Urinary bladder (tissue), 4 donors: ENCODE measurements around the gene DNTT. TPM values are rescaled to one million over a fixed set of nuclear protein-coding genes. Genes with fewer than 3 reads are reported as not detected.
"Not testable (repeated sequence)": the region's sequence is repeated elsewhere in the genome, so short reads cannot be mapped to it uniquely, and the experiment has no call there.

ENCODE experiments used
- DNase-seq: peaks from one replicate; pipeline ENCODE4 v3.0.0-alpha.2; 2015; ENCODE audit errors: extremely low spot score
- H3K27ac ChIP-seq: one replicate; pipeline ENCODE4 v1.5.1; 2013; ENCODE audit warnings: low read depth, mild to moderate bottlenecking, moderate library complexity
- H3K36me3 ChIP-seq: one replicate; pipeline ENCODE4 v1.6.1; 2013; ENCODE audit warnings: mild to moderate bottlenecking, moderate library complexity; ENCODE audit not compliant: insufficient read depth
- H3K4me1 ChIP-seq: one replicate; pipeline ENCODE4 v1.6.1; 2013; ENCODE audit warnings: mild to moderate bottlenecking, moderate library complexity; ENCODE audit not compliant: insufficient read depth
- H3K4me3 ChIP-seq: one replicate; pipeline ENCODE4 v1.5.1; 2013; ENCODE audit warnings: low read depth, low read length
- WGBS: extraction: QIAGEN DNeasy Blood & Tissue Kit; methylation state at CpG from one replicate; pipeline ENCODE4 v1.1.7; 2013; 5-methylcytosine and 5-hydroxymethylcytosine counted together
- polyA plus RNA-seq: library from polyadenylated mRNA; stranded (reverse); fragments of 200-250 nt; gene quantifications from one replicate; pipeline ENCODE4 v1.2.3, GENCODE V29; 2013
- total RNA-seq: library from RNA; depleted of rRNA; stranded (reverse); fragments of >200 nt; gene quantifications from one replicate; pipeline ENCODE4 v1.2.3, GENCODE V29; 2014
- donor health status: healthy with polysubstance abuse.
- donor health status: healthy.

DNTT gene
- total and polyA plus RNA-seq, 2 donors = not detected

DNA sequence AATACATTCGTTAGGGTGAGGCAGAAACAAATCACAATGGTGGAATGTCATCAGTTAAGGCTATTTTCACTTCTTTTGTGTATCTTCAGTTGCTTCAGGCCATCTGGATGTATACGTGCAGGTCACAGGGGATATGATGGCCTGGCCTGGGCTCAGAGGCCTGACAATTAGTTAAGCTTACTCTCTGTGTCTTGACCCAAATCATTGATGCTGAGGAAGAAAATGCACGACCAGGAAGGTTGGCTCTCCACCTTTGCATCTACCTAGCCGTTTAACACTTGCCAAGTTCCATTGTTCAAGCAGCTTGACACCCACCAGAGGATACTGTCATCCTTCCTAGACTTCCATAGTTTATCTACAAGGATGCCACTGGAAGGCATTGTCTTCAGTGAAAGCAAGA, 4.6 kb downstream of the DNTT start:
- DNase-seq, H3K36me3 ChIP-seq, H3K4me3 ChIP-seq, H3K4me1 ChIP-seq, H3K27ac ChIP-seq: not testable (repeated sequence)
- WGBS = 70% methylated on average over 4 of the region's 4 CpGs

DNA sequence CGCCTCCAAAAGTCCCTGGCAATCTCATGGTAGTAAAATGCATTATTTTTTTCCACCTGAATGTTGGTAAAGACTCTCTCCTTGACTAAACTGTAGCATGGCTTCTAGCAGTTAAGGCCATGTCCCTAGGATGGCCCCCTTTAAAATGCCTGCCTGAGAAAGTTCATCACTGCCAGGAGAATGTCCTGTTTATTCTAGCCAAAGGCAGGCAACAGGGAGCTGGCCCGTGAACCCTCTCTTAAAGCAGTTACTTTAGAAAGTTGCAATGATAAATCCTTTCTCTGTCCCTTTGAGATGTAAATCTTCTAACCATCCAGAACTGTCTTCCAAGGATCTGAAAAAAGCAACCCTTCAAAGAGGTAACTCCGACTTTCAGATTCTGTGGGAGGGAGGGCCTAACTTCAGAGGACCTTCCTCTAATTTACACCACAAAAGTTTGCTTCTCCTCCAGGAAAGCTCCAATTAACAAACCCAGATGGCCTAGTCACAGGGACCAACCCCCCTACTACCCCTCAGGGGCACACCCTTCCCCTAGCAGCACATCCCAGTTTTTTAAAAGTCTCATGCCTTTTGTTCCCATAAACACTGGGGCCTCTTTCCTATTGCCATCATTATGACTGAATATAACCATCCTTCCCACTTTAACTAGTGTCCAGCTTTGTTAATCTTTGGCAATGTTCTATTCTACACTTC, 5.5 kb downstream of the DNTT start:
- 29% methylated on average over 3 of the region's 3 CpGs for whole genome bisulfite sequencing
- no peaks in the 10 kb centered on the region for H3K4me1 ChIP-seq
- H3K36me3 ChIP-seq = no peaks in the 10 kb centered on the region
- H3K27ac ChIP-seq = no peak overlapping the region
- H3K4me3 ChIP-seq = no peak overlapping the region
- DNase-seq = no peak

DNA sequence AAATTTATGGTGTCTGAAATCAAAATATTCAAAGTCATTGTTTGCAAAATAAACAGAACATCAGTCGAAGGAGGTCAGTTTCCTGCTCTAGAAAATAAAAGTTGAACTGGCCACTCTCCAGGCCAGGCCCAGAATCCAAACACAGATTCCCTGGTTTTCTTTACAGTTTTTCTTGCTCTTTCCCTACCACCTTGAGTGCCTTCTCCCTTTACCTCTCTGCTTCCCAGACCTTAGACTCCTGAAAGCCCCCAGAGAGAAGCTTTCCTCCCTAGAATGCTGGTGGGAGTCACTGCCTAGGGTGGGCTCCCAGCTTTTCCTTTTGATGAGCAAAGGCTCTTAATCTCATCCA, 6.1 kb downstream of the DNTT start:
- H3K27ac ChIP-seq = no peak overlapping the region
- no peaks in the 10 kb centered on the region for H3K4me1 ChIP-seq
- 14% methylated on average over 1 of the region's 1 CpG for WGBS

DNA sequence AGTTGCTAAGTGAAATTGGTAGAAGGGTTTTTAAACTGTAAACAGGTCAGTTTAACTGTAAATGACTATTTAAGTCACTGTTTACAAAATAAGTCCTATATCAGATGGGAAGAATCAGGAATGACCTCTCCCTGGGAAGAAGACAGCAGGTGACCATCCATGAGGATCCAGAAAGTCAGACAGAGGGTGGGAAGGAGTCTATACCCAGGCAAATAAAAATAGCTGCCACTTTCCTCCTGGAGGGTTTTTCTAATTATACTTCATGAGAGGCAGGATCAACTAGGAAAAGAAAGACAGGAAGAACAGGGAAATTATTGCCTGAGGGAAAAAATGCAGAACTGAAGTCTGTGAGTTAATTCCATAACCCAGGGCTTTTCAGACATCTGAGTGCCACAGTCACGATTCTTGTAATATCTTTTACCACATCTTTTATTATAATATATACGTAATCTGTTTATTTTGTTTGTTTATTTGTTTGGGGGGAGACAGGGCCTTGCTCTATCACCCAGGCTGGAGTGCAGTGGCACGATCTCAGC, 7.0 kb downstream of the DNTT start:
- no peaks in the 10 kb centered on the region for H3K4me1 ChIP-seq
- DNase-seq = no peak
- no peaks in the 10 kb centered on the region for H3K36me3 ChIP-seq
- WGBS = 70% methylated on average over 3 of the region's 3 CpGs
- H3K27ac ChIP-seq = no peak overlapping the region
- H3K4me3 ChIP-seq = no peak overlapping the region

More for the DNA sequence above, 6.1 kb downstream of the DNTT start:
- no peaks in the 10 kb centered on the region for H3K36me3 ChIP-seq
- no peak overlapping the region for H3K4me3 ChIP-seq
- no peak for DNase-seq

DNA sequence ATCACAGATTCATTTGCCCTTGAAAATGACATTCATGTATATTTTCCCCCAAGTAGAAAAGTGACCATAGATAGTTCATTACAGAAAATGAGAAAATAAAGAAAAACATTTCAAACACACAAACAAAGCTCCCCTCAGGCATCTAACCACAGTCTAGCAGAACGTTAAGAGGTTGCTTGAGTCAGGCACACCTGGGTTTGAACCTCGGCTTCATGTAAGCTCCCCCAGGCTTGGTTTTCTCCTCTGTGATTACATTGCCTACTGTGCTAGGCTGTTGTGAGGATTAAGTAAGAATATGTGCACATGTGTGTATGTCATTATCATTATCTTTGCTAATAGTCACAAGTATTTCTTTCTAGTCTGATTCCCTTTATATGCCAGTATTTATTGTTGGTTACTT, 9.1 kb downstream of the DNTT start:
- H3K4me3 ChIP-seq = no peak overlapping the region
- no peak for DNase-seq
- H3K4me1 ChIP-seq = no peaks in the 10 kb centered on the region
- H3K27ac ChIP-seq = no peak overlapping the region
- H3K36me3 ChIP-seq = no peaks in the 10 kb centered on the region
- WGBS = 75% methylated on average over 2 of the region's 2 CpGs

DNA sequence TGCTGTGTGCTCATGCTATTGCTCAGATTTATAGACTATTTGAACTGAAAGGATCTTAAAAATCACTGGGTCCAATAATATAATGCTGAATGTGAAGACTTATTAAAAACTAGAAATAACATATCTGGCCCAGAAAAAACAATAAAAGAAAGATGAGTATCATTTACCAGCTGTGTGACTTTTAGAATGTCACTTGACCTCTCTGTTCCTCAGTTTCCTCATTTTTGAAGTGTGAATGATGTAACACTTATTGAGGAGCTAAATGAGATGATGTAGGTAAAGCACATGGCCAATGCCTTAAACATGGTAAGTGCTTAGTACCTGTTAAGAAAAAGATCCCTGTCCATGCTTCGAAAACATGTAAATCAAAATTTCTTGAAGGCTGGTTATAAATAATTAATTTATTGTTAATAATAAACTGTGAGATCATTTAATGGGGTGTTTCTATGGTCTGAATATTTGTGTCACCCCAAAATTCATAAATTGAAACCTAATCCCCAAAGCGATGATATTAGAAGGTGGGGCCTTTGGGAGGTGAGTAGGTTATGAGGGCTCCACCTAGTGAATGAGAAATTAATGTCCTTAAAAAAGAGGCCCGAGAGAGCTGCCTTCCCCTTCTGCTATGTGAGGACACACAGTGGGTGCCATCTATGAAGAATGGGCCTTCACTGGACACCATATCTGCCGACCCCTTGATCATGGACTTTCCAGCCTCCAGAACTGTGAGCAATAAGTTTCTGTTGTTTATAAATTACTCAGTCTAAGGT, 13.0 kb downstream of the DNTT start:
- H3K27ac ChIP-seq = no peak overlapping the region
- 83% methylated on average over 4 of the region's 4 CpGs for WGBS
- DNase-seq = no peak
- H3K4me3 ChIP-seq = no peak overlapping the region
- H3K4me1 ChIP-seq = no peaks in the 10 kb centered on the region
- no peaks in the 10 kb centered on the region for H3K36me3 ChIP-seq

DNA sequence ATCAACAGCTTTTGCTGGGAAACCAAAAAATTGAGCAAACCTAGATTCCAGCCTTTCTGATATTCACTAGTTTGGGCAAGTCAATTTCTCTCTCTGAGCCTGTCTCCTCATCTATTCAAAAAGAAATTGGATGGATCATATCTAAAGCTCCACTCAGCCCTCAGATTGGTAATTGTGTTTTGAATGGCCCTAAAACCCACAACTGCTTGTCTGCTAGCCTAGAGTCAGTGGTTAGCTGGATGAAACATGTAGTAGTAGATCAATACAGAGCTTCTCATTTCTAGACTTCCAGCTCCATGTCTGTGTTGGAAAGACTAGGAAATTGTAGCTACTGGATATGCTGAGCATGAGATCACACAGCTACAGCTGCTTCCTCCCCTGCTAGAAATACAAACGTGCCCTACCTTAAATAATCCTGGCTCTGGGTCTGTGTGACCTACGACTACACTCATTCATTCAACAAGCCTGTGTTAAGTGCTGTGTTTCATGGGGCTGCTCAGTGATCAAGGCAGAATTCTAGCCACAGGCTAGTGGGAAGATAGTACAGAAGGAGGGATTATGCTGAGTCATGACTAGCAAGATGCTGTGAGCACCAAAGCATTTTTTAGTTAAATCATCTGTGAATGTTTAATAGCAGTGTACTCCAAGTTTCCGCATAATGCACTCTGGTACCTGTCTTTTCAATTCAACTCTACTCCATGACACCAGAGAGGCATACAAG, 15.7 kb downstream of the DNTT start:
- no peak for DNase-seq
- 27% methylated on average over 3 of the region's 3 CpGs for WGBS
- no peak overlapping the region for H3K4me3 ChIP-seq
- H3K27ac ChIP-seq = no peak overlapping the region
- no peaks in the 10 kb centered on the region for H3K4me1 ChIP-seq
- H3K36me3 ChIP-seq = no peaks in the 10 kb centered on the region

DNA sequence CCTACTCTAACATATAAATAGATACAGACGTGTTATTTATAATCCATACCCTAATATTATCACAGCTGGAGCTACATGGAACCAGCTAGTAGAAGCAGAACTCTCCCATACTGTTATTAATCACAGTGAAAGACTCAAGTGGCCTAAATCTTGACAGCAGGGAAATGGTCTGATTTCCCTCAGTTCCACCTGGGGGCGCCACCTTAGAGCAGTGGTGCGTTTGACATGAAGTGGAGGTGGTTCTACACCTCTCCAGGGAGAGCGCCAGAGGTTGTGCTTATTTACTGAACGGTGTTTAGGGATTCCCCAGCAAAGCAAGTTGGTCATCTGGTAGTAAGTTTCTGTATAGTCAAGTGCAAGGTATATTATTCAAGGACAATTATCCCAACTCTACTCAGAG, 17.6 kb downstream of the DNTT start:
- no peaks in the 10 kb centered on the region for H3K4me1 ChIP-seq
- no peaks in the 10 kb centered on the region for H3K36me3 ChIP-seq
- H3K27ac ChIP-seq = no peak overlapping the region
- WGBS = 54% methylated on average over 5 of the region's 5 CpGs
- DNase-seq = no peak
- no peak overlapping the region for H3K4me3 ChIP-seq

DNA sequence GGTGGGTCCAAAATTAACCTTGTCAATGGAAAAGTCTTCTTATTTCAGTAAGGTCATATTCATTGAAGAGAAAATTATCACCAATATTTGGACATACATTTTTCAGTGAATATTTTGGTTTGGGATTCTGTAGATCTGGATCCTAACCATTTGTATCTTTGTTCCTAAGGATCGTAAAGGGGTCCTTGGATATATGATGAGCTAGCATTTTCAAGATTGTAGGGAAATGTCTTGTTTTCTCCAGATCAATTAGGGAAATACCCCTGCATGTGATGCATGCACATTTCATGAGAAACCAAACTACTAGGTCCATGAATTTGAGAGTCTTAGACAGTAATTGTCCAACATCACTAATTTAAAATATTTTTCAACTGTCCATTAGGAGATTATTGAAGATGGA, 18.0 kb downstream of the DNTT start:
- Histone ChIP-seq H3K27ac (no peak overlapping the region), H3K36me3 (no peaks in the 10 kb centered on the region), H3K4me3 (no peak overlapping the region), H3K4me1 (no peaks in the 10 kb centered on the region)
- 93% methylated on average over 1 of the region's 1 CpG for WGBS
- no peak for DNase-seq

DNA sequence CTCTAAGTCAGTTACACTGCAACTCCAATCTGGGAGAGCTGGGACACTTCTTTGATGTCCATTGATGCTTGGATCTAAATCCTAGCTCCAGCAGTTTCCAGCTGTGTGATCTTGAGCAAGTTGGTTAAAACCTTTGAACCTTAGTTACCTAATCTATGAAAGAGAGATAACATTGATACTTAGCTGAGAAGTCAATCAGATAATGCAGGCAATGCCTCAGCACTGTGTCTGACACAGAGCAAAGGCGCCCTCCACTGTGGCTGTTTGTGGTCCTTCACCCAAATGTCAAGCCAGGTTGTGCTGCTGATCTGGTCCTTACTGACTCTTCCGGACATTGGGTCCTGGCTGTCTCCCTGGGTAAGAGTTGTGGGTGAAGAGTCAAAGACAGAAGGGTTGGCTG, 20.2 kb downstream of the DNTT start:
- no peak overlapping the region for H3K4me3 ChIP-seq
- 81% methylated on average over 2 of the region's 2 CpGs for WGBS
- no peak overlapping the region for H3K27ac ChIP-seq
- H3K36me3 ChIP-seq = no peaks in the 10 kb centered on the region
- H3K4me1 ChIP-seq = no peaks in the 10 kb centered on the region
- no peak for DNase-seq

DNA sequence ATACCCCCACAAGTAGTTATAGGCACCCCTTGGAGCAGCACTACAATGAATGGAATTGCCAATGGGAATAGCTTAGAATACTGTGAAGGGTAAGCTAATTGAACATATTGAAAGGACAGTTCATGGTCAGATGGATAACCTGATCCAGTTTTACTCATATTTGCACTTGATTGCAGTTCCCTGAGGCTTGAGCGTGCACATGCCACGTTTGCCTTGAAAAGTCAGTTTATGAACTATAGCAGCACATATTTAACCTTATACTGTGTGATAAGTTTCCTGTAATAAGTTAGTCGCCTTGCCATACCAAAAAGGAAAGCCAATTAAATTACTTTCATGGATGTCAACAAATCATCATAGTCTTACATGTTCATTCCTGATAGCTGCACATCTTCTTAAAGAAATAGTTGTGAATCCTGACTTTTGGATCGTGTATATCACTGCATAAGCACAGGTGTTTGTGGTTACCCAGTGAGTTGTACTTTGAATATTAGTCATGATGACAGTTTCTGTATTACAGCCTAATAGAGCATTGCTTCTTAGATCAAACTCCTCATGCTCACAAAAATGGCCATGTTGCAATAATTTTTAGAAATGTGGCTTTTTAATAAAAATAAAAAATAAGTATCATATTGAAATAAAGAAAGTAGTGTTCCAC, 21.6 kb downstream of the DNTT start:
- H3K4me1 ChIP-seq = no peaks in the 10 kb centered on the region
- no peak for DNase-seq
- H3K4me3 ChIP-seq = no peak overlapping the region
- no peaks in the 10 kb centered on the region for H3K36me3 ChIP-seq
- WGBS = 84% methylated on average over 4 of the region's 4 CpGs
- no peak overlapping the region for H3K27ac ChIP-seq

DNA sequence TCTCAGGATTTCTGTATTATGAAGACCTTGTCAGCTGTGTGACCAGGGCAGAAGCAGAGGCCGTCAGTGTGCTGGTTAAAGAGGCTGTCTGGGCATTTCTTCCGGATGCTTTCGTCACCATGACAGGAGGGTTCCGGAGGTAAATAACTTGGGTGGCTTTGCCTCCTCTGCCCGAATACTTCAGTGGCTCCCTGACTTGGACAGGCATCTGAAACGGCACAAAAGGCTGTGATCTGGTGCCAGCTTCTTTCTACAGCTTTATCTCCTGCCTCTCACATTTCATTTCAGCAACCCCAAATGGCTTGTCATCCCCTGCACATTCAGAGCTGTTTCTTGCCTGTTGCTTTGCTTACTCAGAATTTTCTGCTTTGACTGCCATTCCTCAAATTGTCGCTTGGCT, 23.2 kb downstream of the DNTT start:
- Histone ChIP-seq H3K4me3 (no peak overlapping the region), H3K36me3 (no peaks in the 10 kb centered on the region), H3K27ac (no peak overlapping the region), H3K4me1 (no peaks in the 10 kb centered on the region)
- no peak for DNase-seq
- WGBS = 72% methylated on average over 7 of the region's 7 CpGs

DNA sequence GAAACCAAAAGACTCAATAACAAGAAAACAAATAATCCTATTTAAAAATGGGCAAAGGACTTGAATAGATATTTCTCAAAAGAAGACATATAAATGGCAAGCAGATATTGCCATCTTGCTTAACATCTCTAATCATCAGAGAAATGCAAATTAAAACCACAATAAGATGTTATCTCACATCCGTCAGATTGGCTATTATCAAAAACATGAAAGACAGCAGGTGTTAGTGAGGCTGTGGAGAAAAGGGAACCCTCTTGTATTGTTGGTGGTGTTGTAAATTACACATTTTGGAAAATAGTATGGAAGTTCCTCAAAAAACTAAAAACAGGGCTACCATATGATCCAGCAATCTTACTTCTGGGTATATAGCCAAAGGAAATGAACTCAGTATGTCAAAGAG, 28.9 kb downstream of the DNTT start:
- DNase-seq = no peak
- WGBS = 67% methylated on average over 1 of the region's 1 CpG
- H3K36me3 ChIP-seq = no peaks in the 10 kb centered on the region
- no peak overlapping the region for H3K27ac ChIP-seq
- no peak overlapping the region for H3K4me3 ChIP-seq
- H3K4me1 ChIP-seq = no peaks in the 10 kb centered on the region
